Mesothelial cell of epicardium (in vitro differentiated cells): ENCODE data around the gene UBE2E1. TPM values are rescaled to one million over a fixed set of nuclear protein-coding genes. Genes with fewer than 3 reads are reported as not detected.

Source experiments
- DNase-seq, 2 experiments: peaks; one replicate each; pipeline ENCODE4 v3.0.0; 2021; ENCODE audit warnings: low spot score in 2 of 2; ENCODE audit not compliant: unreplicated experiment in 2 of 2
- H3K27ac Mint-ChIP-seq: 2 replicates; pipeline ENCODE4 v1.8.0; 2021; ENCODE audit warnings: mixed read lengths
- H3K27me3 Mint-ChIP-seq: 2 replicates; pipeline ENCODE4 v1.8.0; 2021; ENCODE audit warnings: low read depth, mixed read lengths
- H3K36me3 Mint-ChIP-seq: 2 replicates; pipeline ENCODE4 v1.8.0; 2021; ENCODE audit warnings: mixed read lengths
- H3K4me1 Mint-ChIP-seq: 2 replicates; pipeline ENCODE4 v1.8.0; 2021; ENCODE audit warnings: mixed read lengths
- H3K4me3 Mint-ChIP-seq: 2 replicates; pipeline ENCODE4 v1.8.0; 2021; ENCODE audit warnings: mild to moderate bottlenecking, moderate library complexity, mixed read lengths
- H3K9me3 Mint-ChIP-seq: 2 replicates; pipeline ENCODE4 v1.8.0; 2021; ENCODE audit warnings: mixed read lengths
- CTCF ChIP-seq: fragments of 200-600 bp; sonication (generic); IDR thresholded peaks from one replicate; pipeline ENCODE4 v1.5.0; 2021; ENCODE audit warnings: antibody characterized with exemption; ENCODE audit not compliant: unreplicated experiment
- total RNA-seq: library from RNA; stranded (reverse); gene quantifications from 3 replicates; pipeline ENCODE4 v1.2.1, GENCODE V29; 2021

The UBE2E1 gene
- total RNA-seq, 1 donor from 2014 or later: 89.9 TPM

GRCh38 chr3:23934253-23934652 lies 128.5 kb downstream of the UBE2E1 start:
- peaks cover 7% of the 10 kb centered on the region for H3K9me3 Mint-ChIP-seq
- no peaks in the 10 kb centered on the region for H3K36me3 Mint-ChIP-seq
- no peaks in the 10 kb centered on the region for H3K27me3 Mint-ChIP-seq
- H3K4me1 Mint-ChIP-seq: no peaks in the 10 kb centered on the region
- no peak for DNase-seq
- no peak for TF ChIP-seq CTCF
- H3K27ac Mint-ChIP-seq: no peak overlapping the region
- no peak overlapping the region for H3K4me3 Mint-ChIP-seq

GRCh38 chr3:23937296-23937695 lies 131.5 kb downstream of the UBE2E1 start:
- no peaks in the 10 kb centered on the region for H3K27me3 Mint-ChIP-seq
- H3K36me3 Mint-ChIP-seq: no peaks in the 10 kb centered on the region
- H3K27ac Mint-ChIP-seq: no peak overlapping the region
- no peaks in the 10 kb centered on the region for H3K4me1 Mint-ChIP-seq
- no peak overlapping the region for H3K4me3 Mint-ChIP-seq
- DNase-seq: no peak
- TF ChIP-seq CTCF: no peak
- H3K9me3 Mint-ChIP-seq: peaks cover 7% of the 10 kb centered on the region

GRCh38 chr3:23938688-23939087 lies 132.9 kb downstream of the UBE2E1 start:
- no peak for DNase-seq
- Mint-ChIP-seq H3K9me3 (peaks cover 7% of the 10 kb centered on the region), H3K4me3 (no peak overlapping the region), H3K27ac (no peak overlapping the region), H3K4me1 (peaks cover 2% of the 10 kb centered on the region), H3K27me3 (no peaks in the 10 kb centered on the region), H3K36me3 (no peaks in the 10 kb centered on the region)
- no peak for TF ChIP-seq CTCF

- H3K27me3 Mint-ChIP-seq: no peaks in the 10 kb centered on the region
- H3K36me3 Mint-ChIP-seq: no peaks in the 10 kb centered on the region
- DNase-seq: no peak
- H3K4me3 Mint-ChIP-seq: no peak overlapping the region
- peaks cover 10% of the 10 kb centered on the region for H3K4me1 Mint-ChIP-seq
- no peak overlapping the region for H3K27ac Mint-ChIP-seq
- H3K9me3 Mint-ChIP-seq: peaks cover 7% of the 10 kb centered on the region
- no peak for TF ChIP-seq CTCF
These were observed 135.0 kb downstream of the UBE2E1 start for GRCh38 chr3:23940775-23941174.

Other genes starting within 250 kb of the UBE2E1 start
- 8.0 to 8.7 TPM (median 8.1 TPM) in 3 replicates for gene NKIRAS1, start 111.0 kb downstream of the UBE2E1 start, total RNA-seq
- gene RPL15, start 111.2 kb downstream of the UBE2E1 start, total RNA-seq: 1,989 to 2,052 TPM (median 2,046 TPM) in 3 replicates
- 26.1 to 29.2 TPM (median 27.3 TPM) in 3 replicates for gene NR1D2, start 139.3 kb downstream of the UBE2E1 start, total RNA-seq